Adrenal gland (tissue), 12 donors: ENCODE measurements around the gene G6PC1. TPM values are rescaled to one million over a fixed set of nuclear protein-coding genes. Genes with fewer than 3 reads are reported as not detected.
"Not testable (repeated sequence)": the region's sequence is repeated elsewhere in the genome, so short reads cannot be mapped to it uniquely, and the experiment has no call there.

Source experiments
- DNase-seq, 7 donors: peaks; one replicate each; pipeline ENCODE4 v3.0.0-alpha.2; 2019 to 2020
- H3K27ac ChIP-seq, 5 donors: fragments of 200-600 bp; sonication (generic) in 4 of 5; 1 replicate in 3 of 5; 2 replicates in 2 of 5; pipeline versions ENCODE4 v1.5.1 to v1.8.0; 2016 to 2020; ENCODE audit warnings: mild to moderate bottlenecking in 1 of 5
- H3K27me3 ChIP-seq: fragments of 200-600 bp; 2 replicates; pipeline ENCODE4 v1.8.0; 2021
- H3K36me3 ChIP-seq, 2 donors: fragments of 200-600 bp; replicated peaks in 1 of 2; 1 replicate in 1 of 2; 2 replicates in 1 of 2; pipeline versions ENCODE4 v1.5.1 to v1.8.0; 2018 to 2022
- H3K4me1 ChIP-seq, 2 donors: fragments of 200-600 bp; replicated peaks in 1 of 2; 1 replicate in 1 of 2; 2 replicates in 1 of 2; pipeline versions ENCODE4 v1.5.1 to v1.8.0; 2018 to 2021
- H3K4me3 ChIP-seq, 4 donors: fragments of 200-600 bp; sonication (generic) in 3 of 4; one replicate each; pipeline ENCODE4 v1.5.1; 2016 to 2018
- H3K9me3 ChIP-seq, 3 donors: fragments of 200-600 bp; sonication (generic) in 1 of 3; replicated peaks in 1 of 3; 1 replicate in 2 of 3; 2 replicates in 1 of 3; pipeline versions ENCODE4 v1.5.1 to v1.8.0; 2016 to 2021
- POLR2A ChIP-seq, 2 donors: fragments of 450-650 bp; IDR thresholded peaks; one replicate each; pipeline ENCODE4 v1.6.1; 2017; ENCODE audit warnings: antibody characterized with exemption in 2 of 2, mild to moderate bottlenecking in 2 of 2, moderate library complexity in 1 of 2
- WGBS, 4 donors: extraction: QIAGEN DNeasy Blood & Tissue Kit in 2 of 4; methylation state at CpG; one replicate each; pipeline versions ENCODE4 v1.1.5 to v1.1.7; 2013 to 2017; 5-methylcytosine and 5-hydroxymethylcytosine counted together
- intact Hi-C, 2 donors: fragments of 100-400 bp; cut with DNase I; formaldehyde crosslinking; loops; one replicate each; pipeline versions ENCODE4 v1.14.1 to v1.15.0; 2022 to 2023
- polyA plus RNA-seq, 3 donors: library from polyadenylated mRNA; stranded (reverse); fragments of 200-250 nt in 2 of 3; fragments of 350-450 nt in 1 of 3; fragmentation: Illumina TruSeq in 1 of 3; extraction: RNeasy Lipid Tissue Mini Kit (QIAGEN cat#74804) in 1 of 3; gene quantifications; one replicate each; pipeline ENCODE4 v1.2.3, GENCODE V29; 2013 to 2014
- total RNA-seq, 9 donors: library from RNA; depleted of rRNA in 4 of 9; stranded (reverse); fragments of >200 nt in 4 of 9; fragments of 120-200 nt in 1 of 9; fragmentation: NEBNext Ultra II Directional in 1 of 9; extraction: Animal tissue kit (Norgen Biotek cat#: 25700) in 1 of 9; gene quantifications; one replicate each; pipeline versions ENCODE4 v1.1.0 to v1.2.4, GENCODE V29; 2013 to 2023
- TF ChIP-seq, protein P1 (sequence below), 6 experiments: fragments of 450-650 bp in 4 of 6; fragments of 200-600 bp in 2 of 6; sonication (generic) in 1 of 6; IDR thresholded peaks; 1 replicate in 5 of 6; 2 replicates in 1 of 6; pipeline versions ENCODE4 v1.5.1 to v1.8.0; 2016 to 2021; ENCODE audit warnings: antibody characterized with exemption in 6 of 6, mild to moderate bottlenecking in 2 of 6, moderate library complexity in 1 of 6
- donor health status: healthy with polysubstance abuse.
- donor health status: Bipolar disorder and iron deficiency.
- donor health status: DM: yes; HTN: yes; CAD: no.
- donor health status: DM: no; HTN: no; CAD: no.
- donor health status: DM: no; HTN: no; CAD: no.
- donor health status: DM: yes; HTN: yes; CAD: no.

The G6PC1 gene
- total and polyA plus RNA-seq, 12 donors, result 0.09 to 0.18 (median 0.14) TPM; not detected in 8

DNA sequence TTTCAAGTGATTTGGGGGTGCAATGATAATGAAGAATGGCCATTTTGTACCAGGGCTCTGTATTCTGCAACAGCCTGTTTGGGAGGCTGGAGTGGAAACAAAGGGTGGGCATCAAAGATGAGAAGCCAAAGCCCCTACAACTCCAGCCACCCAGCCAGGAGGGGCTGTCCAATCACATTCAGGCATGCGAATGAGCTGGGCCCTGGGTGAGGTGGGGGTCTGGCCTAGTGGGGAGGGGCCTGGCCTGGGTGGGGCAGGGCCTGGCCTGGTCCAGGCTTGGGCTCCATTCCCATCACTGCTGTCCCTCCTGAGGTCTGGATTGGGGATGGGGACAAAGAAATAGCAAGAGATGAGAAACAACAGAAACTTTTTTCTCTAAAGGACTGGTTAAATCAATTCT, 43.2 kb upstream of the G6PC1 start:
- no peak for DNase-seq
- Histone ChIP-seq H3K4me3 (no peak overlapping the region), H3K4me1 (peaks cover 4 to 21% of the 10 kb centered on the region in 2 donors), H3K27ac (no peak overlapping the region), H3K9me3 (no peaks in the 10 kb centered on the region), H3K27me3 (no peaks in the 10 kb centered on the region), H3K36me3 (no peaks in the 10 kb centered on the region)
- intact Hi-C loops, result no loop called here
- WGBS, 4 donors, result 89 to 100% (median 91%) methylated on average over 1 of the region's 1 CpG; no CpG with 5 or more reads in 1 of the 4 donors
- TF ChIP-seq, protein P1, sequence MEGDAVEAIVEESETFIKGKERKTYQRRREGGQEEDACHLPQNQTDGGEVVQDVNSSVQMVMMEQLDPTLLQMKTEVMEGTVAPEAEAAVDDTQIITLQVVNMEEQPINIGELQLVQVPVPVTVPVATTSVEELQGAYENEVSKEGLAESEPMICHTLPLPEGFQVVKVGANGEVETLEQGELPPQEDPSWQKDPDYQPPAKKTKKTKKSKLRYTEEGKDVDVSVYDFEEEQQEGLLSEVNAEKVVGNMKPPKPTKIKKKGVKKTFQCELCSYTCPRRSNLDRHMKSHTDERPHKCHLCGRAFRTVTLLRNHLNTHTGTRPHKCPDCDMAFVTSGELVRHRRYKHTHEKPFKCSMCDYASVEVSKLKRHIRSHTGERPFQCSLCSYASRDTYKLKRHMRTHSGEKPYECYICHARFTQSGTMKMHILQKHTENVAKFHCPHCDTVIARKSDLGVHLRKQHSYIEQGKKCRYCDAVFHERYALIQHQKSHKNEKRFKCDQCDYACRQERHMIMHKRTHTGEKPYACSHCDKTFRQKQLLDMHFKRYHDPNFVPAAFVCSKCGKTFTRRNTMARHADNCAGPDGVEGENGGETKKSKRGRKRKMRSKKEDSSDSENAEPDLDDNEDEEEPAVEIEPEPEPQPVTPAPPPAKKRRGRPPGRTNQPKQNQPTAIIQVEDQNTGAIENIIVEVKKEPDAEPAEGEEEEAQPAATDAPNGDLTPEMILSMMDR (IDR thresholded peaks at IDR 0.05), result no peak
- TF ChIP-seq POLR2A (IDR thresholded peaks at IDR 0.05), result no peak

DNA sequence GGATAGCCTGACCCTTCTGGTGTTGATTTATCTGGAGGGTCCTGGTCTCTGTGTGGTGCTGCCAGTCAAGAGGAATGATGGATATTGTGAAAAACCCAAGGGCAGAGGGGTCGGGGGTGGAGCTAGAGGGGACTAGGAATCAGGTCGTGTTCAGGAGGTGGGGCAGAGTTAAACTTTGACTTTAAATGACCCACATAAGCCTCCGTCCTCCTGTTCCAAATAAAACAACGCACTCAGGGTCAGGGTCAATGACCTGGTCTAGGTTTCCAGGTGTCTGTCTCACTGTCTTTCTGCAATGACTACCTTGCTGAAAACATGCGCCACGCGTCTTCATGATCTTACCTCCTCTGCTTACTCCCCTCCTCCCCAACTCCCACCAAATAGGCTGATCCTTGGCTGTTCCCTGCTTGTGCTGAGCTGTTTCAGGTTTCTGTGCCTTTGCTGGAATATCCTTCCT, 34.9 kb upstream of the G6PC1 start:
- no peak for DNase-seq
- intact Hi-C loops, result no loop called here

DNA sequence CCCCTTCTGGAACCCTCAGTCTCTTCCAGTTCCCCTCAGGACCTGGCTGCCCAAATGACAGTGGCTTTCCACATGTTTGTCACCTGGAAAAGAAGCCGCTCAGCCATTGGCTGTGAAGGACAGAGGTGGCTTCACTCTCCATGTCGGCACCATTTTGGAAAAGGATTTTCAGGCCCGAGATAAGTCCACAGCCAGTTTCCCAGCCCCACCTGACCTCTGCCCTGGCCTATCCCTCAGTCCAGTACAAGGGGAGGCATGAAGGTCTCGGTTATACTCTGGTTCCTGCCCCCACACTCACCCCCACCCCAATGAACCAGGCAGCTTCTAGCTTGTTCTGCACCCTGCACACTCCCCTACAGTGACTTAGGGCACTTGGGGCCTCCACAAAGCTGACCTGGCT, 34.4 kb upstream of the G6PC1 start:
- TF ChIP-seq, protein P1 (IDR thresholded peaks at IDR 0.05), result no peak
- no peak for TF ChIP-seq POLR2A (IDR thresholded peaks at IDR 0.05)
- intact Hi-C loops, result no loop called here
- Histone ChIP-seq H3K4me3 (no peak overlapping the region), H3K4me1 (no peaks in the 10 kb centered on the region), H3K36me3 (no peaks in the 10 kb centered on the region), H3K27ac (no peak overlapping the region), H3K27me3 (no peaks in the 10 kb centered on the region), H3K9me3 (no peaks in the 10 kb centered on the region)
- WGBS, 4 donors, result 86 to 100% (median 93%) methylated on average over 4 of the region's 4 CpGs
- DNase-seq, result no peak

More for the DNA sequence above, 34.9 kb upstream of the G6PC1 start:
- 68 to 81% (median 72%) methylated on average over 7 of the region's 7 CpGs for WGBS, 4 donors
- no peak overlapping the region for H3K27ac ChIP-seq
- H3K9me3 ChIP-seq, result no peaks in the 10 kb centered on the region
- no peak for TF ChIP-seq POLR2A (IDR thresholded peaks at IDR 0.05)
- TF ChIP-seq, protein P1 (IDR thresholded peaks at IDR 0.05), result no peak
- H3K4me3 ChIP-seq, result no peak overlapping the region
- no peaks in the 10 kb centered on the region for H3K36me3 ChIP-seq
- no peaks in the 10 kb centered on the region for H3K27me3 ChIP-seq
- H3K4me1 ChIP-seq, result no peaks in the 10 kb centered on the region

DNA sequence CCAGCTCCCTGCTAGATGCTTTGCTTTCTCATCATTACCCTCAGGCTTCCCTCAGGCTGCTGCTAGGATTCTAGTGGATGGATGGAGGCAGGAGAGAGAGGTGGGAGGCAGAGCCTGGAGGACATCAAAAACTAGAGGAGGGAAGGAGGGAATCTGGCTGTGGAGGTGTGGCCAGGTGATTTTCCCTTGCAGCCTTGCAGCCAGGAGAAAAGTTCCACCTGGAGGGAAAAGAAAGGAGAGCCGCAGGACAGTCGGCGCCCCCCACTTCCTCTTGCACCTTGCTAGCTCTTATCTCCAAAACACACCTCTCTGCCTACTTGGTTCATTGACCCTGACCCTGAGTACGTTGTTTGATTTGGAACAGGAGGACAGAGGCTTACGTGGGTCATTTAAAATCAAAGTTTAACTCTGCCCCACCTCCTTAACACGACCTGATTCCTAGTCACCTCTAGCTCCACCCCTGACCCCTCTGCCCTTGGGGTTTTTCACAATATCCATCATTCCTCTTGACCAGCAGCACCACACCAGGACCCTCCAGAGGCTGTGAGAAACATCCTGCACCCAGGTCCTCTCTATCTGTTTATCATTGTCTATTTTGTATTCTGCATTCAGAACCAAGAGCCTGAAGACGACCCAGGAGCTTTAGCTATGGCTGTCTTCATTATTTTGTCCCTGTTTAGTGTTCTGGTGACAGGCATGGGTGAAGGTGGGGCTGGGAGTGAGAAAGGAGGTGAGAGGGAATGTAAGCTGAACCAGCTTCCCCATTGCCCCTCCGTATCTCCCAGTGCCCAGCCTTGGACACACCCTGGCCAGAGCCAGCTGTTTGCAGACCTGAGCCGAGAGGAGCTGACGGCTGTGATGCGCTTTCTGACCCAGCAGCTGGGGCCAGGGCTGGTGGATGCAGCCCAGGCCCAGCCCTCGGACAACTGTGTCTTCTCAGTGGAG, 33.7 kb upstream of the G6PC1 start:
- Histone ChIP-seq H3K36me3 (no peaks in the 10 kb centered on the region), H3K9me3 (no peaks in the 10 kb centered on the region), H3K4me1 (no peaks in the 10 kb centered on the region), H3K27ac (no peak overlapping the region), H3K27me3 (no peaks in the 10 kb centered on the region), H3K4me3 (no peak overlapping the region)
- intact Hi-C loops, result no loop called here
- TF ChIP-seq, protein P1 (IDR thresholded peaks at IDR 0.05), result no peak
- TF ChIP-seq POLR2A (IDR thresholded peaks at IDR 0.05), result no peak
- no peak for DNase-seq
- WGBS, 4 donors, result 70 to 84% (median 76%) methylated on average over 8 to 12 of the region's 12 CpGs

GRCh38 chr17:42867694-42868261, 32.8 kb upstream of the G6PC1 start:
- H3K4me3 ChIP-seq, H3K27ac ChIP-seq, H3K9me3 ChIP-seq, intact Hi-C loops, H3K4me1 ChIP-seq, H3K27me3 ChIP-seq, DNase-seq, H3K36me3 ChIP-seq: not testable (repeated sequence)
- WGBS, 4 donors, result 80 to 100% (median 95%) methylated on average over 1 to 21 of the region's 21 CpGs
